T-helper 17 cell (primary cell): ENCODE data around the gene PEAK1. TPM values are rescaled to one million over a fixed set of nuclear protein-coding genes. Genes with fewer than 3 reads are reported as not detected.
"Not testable (repeated sequence)": the region's sequence is repeated elsewhere in the genome, so short reads cannot be mapped to it uniquely, and the experiment has no call there.

Experiments used
- ATAC-seq: fragments of 150-1000 bp; cut with Tn5 transposase; 2 replicates; pipeline ENCODE4 v1.10.0; 2021; ENCODE audit warnings: mild to moderate bottlenecking, moderate library complexity
- DNase-seq, 3 donors: peaks; one replicate each; pipeline versions ENCODE4 v3.0.0 to v3.0.0-alpha.2; 2020 to 2021
- H3K9me3 ChIP-seq: one replicate; pipeline ENCODE4 v1.7.0; 2013; ENCODE audit warnings: low read length, mild to moderate bottlenecking; ENCODE audit not compliant: control insufficient read depth, poor library complexity, severe bottlenecking
- H3K27ac Mint-ChIP-seq: one replicate; pipeline ENCODE4 v1.8.0; 2022; ENCODE audit warnings: mild to moderate bottlenecking, moderate library complexity, mixed read lengths
- H3K27me3 Mint-ChIP-seq: one replicate; pipeline ENCODE4 v1.8.0; 2022; ENCODE audit warnings: mixed read lengths
- H3K36me3 Mint-ChIP-seq: one replicate; pipeline ENCODE4 v1.8.0; 2022; ENCODE audit warnings: low read depth, mixed read lengths
- H3K4me1 Mint-ChIP-seq: one replicate; pipeline ENCODE4 v1.8.0; 2022; ENCODE audit warnings: mild to moderate bottlenecking, mixed read lengths
- H3K4me3 Mint-ChIP-seq: one replicate; pipeline ENCODE4 v1.8.0; 2022; ENCODE audit warnings: mild to moderate bottlenecking, moderate library complexity, mixed read lengths
- total RNA-seq, 4 donors: library from RNA in 2 of 4; stranded (reverse) in 2 of 4; gene quantifications; one replicate each; pipeline ENCODE4 v1.2.3 and lab custom pipeline; 2022 to 2026

Gene PEAK1
- total RNA-seq, 2 donors from 2014 or later = 5.9 to 10.2 TPM

- H3K9me3 ChIP-seq = no peaks in the 10 kb centered on the region
- Mint-ChIP-seq H3K4me3 (no peak overlapping the region), H3K27ac (peak overlapping the region; percentile 56), H3K4me1 (peaks cover 15% of the 10 kb centered on the region), H3K36me3 (peaks cover 7% of the 10 kb centered on the region), H3K27me3 (no peaks in the 10 kb centered on the region)
- no peak for DNase-seq
- no peak for ATAC-seq
These were observed 228.6 kb downstream of the PEAK1 start for GRCh38 chr15:77191230-77191834.

DNA sequence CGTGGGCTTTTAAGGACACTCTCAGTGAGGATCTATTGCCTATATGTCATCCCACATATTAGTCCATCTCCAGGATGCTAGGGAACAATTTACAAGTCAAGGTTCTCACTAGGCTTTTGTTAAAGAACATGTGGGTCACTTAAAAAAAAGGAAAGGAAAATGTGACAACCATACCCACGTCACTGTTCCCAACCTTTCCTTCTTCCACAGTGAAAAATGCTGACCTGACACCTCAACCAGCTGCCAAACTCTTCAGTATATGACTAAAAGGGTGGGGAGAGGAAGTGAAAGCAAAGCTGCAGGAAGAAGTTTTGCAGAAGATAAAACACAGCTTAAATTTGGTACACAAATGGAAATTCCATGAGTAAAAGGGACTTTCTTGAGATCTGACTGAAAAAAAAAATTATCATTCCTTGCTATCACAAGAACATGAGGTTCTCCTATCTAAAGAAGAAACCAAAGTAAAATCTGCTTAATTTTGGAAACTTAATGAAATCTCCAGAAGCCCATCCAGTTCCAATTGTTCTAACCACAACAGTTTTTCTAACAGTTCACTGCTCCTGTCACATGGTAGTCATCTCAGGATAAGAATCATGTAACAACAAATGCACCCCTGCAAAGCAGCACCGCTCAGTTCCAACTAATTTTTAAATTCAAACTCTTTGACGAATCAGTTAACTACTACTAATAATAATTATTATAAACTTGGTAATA is 232.0 kb downstream of the PEAK1 start:
- H3K27me3 Mint-ChIP-seq = no peaks in the 10 kb centered on the region
- peak; percentile 58 for ATAC-seq
- no peak overlapping the region for H3K4me3 Mint-ChIP-seq
- H3K27ac Mint-ChIP-seq = peak overlapping the region; percentile 41
- peaks cover 4% of the 10 kb centered on the region for H3K36me3 Mint-ChIP-seq
- peaks cover 18% of the 10 kb centered on the region for H3K4me1 Mint-ChIP-seq
- DNase-seq = no peak
- no peaks in the 10 kb centered on the region for H3K9me3 ChIP-seq

- Mint-ChIP-seq H3K4me1 (peaks cover 20% of the 10 kb centered on the region), H3K4me3 (no peak overlapping the region), H3K36me3 (peaks cover 4% of the 10 kb centered on the region), H3K27ac (peak overlapping the region; percentile 41), H3K27me3 (no peaks in the 10 kb centered on the region)
- no peak for DNase-seq
- H3K9me3 ChIP-seq = no peaks in the 10 kb centered on the region
- no peak for ATAC-seq
These were observed 233.3 kb downstream of the PEAK1 start for GRCh38 chr15:77186594-77187011.

GRCh38 chr15:77185242-77185785 is 234.6 kb downstream of the PEAK1 start:
- H3K4me3 Mint-ChIP-seq = no peak overlapping the region
- DNase-seq (no peak), ATAC-seq (no peak)
- H3K4me1 Mint-ChIP-seq = peaks cover 18% of the 10 kb centered on the region
- H3K36me3 Mint-ChIP-seq = peaks cover 4% of the 10 kb centered on the region
- H3K27me3 Mint-ChIP-seq = no peaks in the 10 kb centered on the region
- H3K9me3 ChIP-seq = no peaks in the 10 kb centered on the region
- no peak overlapping the region for H3K27ac Mint-ChIP-seq

- ATAC-seq, H3K9me3 ChIP-seq, H3K4me3 Mint-ChIP-seq, H3K36me3 Mint-ChIP-seq, H3K27me3 Mint-ChIP-seq, H3K27ac Mint-ChIP-seq, DNase-seq: not testable (repeated sequence)
- peaks cover 28% of the 10 kb centered on the region for H3K4me1 Mint-ChIP-seq
These were observed 235.6 kb downstream of the PEAK1 start for GRCh38 chr15:77184352-77184751.

DNA sequence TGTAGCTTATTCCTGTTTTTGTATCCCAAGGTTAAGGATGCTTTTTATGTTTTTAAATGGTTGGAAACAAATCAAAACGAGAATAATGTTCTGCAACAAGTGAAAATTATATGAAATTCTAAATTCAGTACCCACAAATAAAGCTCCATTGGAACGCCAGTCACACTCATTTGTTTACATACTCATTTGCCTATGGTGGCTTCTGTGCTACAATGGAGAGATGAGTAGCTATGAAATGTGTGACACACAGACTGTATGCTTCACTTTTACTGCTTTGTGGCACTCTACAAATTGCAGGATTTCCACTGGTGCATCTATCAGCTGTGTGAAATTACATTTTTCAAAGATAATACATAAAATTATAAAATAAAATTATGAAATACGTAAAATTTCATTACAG is 236.8 kb downstream of the PEAK1 start:
- DNase-seq (no peak), ATAC-seq (no peak)
- Mint-ChIP-seq H3K4me3 (no peak overlapping the region), H3K27me3 (no peaks in the 10 kb centered on the region), H3K27ac (no peak overlapping the region), H3K4me1 (peaks cover 31% of the 10 kb centered on the region), H3K36me3 (no peaks in the 10 kb centered on the region)
- H3K9me3 ChIP-seq = no peaks in the 10 kb centered on the region

- Mint-ChIP-seq H3K36me3 (no peaks in the 10 kb centered on the region), H3K4me3 (peak overlapping the region; percentile 2), H3K4me1 (peaks cover 20% of the 10 kb centered on the region), H3K27ac (peak overlapping the region; percentile 45), H3K27me3 (no peaks in the 10 kb centered on the region)
- ATAC-seq (no peak), DNase-seq (no peak)
- no peaks in the 10 kb centered on the region for H3K9me3 ChIP-seq
These were observed 238.4 kb downstream of the PEAK1 start for GRCh38 chr15:77181305-77182074.

DNA sequence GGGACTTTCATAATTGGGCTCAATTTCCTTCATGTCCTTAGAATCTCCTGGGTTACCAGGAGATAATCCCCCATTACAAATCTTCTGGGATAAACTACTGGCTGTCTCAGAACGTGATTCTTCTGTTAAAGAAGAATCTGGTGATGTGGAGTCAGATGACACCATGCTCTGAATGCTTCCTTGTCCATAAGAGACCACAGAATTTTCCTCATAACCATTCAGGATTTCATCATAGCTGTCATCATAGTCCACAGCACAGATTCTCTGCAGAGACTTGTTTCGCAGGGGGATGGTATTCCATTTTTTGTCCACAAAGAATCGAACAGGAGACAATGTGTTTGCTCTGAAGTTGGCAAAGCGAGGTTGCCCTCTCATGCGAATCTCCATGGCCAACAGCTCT is 239.1 kb downstream of the PEAK1 start:
- DNase-seq (no peak), ATAC-seq (no peak)
- H3K9me3 ChIP-seq = no peaks in the 10 kb centered on the region
- Mint-ChIP-seq H3K27me3 (no peaks in the 10 kb centered on the region), H3K4me1 (peaks cover 20% of the 10 kb centered on the region), H3K27ac (no peak overlapping the region), H3K4me3 (no peak overlapping the region), H3K36me3 (no peaks in the 10 kb centered on the region)

DNA sequence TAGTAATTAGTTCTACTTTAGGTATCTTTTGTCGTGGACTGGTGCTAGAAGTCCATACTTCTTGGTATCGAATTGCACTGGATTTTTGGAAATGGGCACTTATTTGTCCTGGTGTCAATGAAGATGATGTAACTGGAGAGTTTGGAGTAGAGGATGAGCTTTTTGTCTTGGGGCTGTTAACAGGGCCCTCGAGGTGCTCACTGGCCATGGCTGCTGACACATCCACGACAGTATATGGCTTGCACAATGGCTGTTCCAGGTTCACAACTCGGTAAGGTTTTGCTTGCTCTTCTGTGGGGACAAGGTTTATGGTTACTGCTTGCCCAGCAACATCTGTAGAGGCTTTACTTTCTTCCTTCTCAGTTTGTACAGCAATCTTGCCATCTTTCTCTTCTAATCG is 239.6 kb downstream of the PEAK1 start:
- Mint-ChIP-seq H3K4me3 (peak overlapping the region; percentile 45), H3K27ac (peak overlapping the region; percentile 86), H3K27me3 (no peaks in the 10 kb centered on the region), H3K36me3 (no peaks in the 10 kb centered on the region), H3K4me1 (peaks cover 17% of the 10 kb centered on the region)
- H3K9me3 ChIP-seq = no peaks in the 10 kb centered on the region
- DNase-seq (no peak), ATAC-seq (no peak)

GRCh38 chr15:77179541-77179998 is 240.3 kb downstream of the PEAK1 start:
- no peak for DNase-seq
- no peaks in the 10 kb centered on the region for H3K9me3 ChIP-seq
- no peaks in the 10 kb centered on the region for H3K36me3 Mint-ChIP-seq
- H3K27ac Mint-ChIP-seq = peak overlapping the region; percentile 86
- ATAC-seq = peak; percentile 49
- peaks cover 17% of the 10 kb centered on the region for H3K4me1 Mint-ChIP-seq
- no peaks in the 10 kb centered on the region for H3K27me3 Mint-ChIP-seq
- H3K4me3 Mint-ChIP-seq = peak overlapping the region; percentile 55

- H3K9me3 ChIP-seq = no peaks in the 10 kb centered on the region
- Mint-ChIP-seq H3K36me3 (peaks cover 2% of the 10 kb centered on the region), H3K27ac (no peak overlapping the region), H3K4me3 (no peak overlapping the region), H3K4me1 (peaks cover 17% of the 10 kb centered on the region), H3K27me3 (no peaks in the 10 kb centered on the region)
- ATAC-seq (no peak), DNase-seq (no peak)
These were observed 241.5 kb downstream of the PEAK1 start for GRCh38 chr15:77178411-77178810.

DNA sequence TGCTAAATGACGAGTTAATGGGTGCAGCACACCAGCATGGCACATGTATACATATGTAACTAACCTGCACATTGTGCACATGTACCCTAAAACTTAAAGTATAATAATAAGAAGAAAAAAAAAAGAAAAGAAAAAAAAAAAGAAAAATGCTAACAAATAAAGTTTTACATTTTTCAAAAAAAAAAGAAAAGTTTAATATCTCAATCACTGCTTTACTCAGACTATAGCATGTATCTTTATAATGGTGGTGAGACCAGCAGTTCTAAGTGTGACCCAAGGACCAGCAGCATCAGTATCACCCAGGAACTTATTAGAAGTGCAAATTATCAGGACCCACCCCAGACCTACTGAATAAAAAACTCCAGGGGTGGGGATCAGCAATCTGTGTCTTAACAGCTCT is 243.8 kb downstream of the PEAK1 start:
- not testable (repeated sequence) for ATAC-seq, DNase-seq, H3K9me3 ChIP-seq, H3K27ac Mint-ChIP-seq, H3K4me3 Mint-ChIP-seq, H3K36me3 Mint-ChIP-seq, H3K27me3 Mint-ChIP-seq
- H3K4me1 Mint-ChIP-seq = peaks cover 15% of the 10 kb centered on the region

DNA sequence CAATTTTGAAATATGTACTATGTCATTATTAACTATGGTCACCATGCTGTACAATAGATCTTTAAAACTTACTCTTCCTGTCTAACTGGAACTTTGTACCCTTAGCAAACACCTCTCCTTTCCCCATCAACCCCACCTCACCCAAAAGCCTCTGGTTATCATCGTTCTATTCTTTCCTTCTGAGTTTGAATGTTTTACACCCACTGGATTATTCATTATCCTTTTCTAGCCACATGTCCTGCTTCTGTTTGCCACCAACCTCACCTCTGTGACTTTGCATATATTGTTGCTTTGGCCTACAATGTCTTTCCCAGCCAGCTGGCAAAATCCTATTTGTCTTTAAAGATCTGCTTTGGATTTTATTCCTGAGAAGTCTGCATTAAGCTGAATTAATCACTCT is 246.4 kb downstream of the PEAK1 start:
- Mint-ChIP-seq H3K4me1 (peaks cover 3% of the 10 kb centered on the region), H3K36me3 (peaks cover 4% of the 10 kb centered on the region), H3K4me3 (no peak overlapping the region), H3K27ac (no peak overlapping the region), H3K27me3 (no peaks in the 10 kb centered on the region)
- DNase-seq = no peak
- H3K9me3 ChIP-seq = no peaks in the 10 kb centered on the region
- ATAC-seq = no peak
